Measurements from ENCODE around the gene SLC25A26.

The SLC25A26 gene

DNA sequence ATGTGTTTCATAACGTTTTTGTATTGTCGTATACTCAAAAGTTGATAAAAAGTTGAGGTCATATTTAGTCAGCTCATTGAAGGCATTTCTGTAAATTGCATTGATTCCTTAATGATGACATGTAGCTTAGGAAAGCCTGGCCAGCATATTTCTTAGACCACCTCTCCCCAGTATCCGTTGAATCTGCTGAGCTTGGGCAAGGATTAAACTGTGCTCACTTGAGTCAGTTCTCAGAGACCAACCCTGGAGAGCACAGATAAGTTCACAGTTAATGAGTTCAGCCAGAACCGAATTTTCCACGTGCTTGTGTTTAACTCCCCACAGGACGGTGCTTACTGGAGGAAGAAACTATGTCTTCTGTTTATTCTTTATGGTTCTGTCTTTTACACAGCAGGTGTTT is 132.7 kb downstream of the SLC25A26 start:
- Histone ChIP-seq H3K36me3 (ENCODE audit: control insufficient read depth in 1 of 2, insufficient read depth in 2 of 2, low read length in 2 of 2) (no peaks in the 10 kb centered on the region), H3K9me3 (ENCODE audit: control insufficient read depth in 1 of 2, low read length in 2 of 2) (no peaks in the 10 kb centered on the region), H3K27me3 (ENCODE audit: low read depth, low read length) (no peaks in the 10 kb centered on the region), H3K27ac (ENCODE audit: low read length) (no peak overlapping the region), H3K4me1 (ENCODE audit: control insufficient read depth in 1 of 2, insufficient read depth in 2 of 2, low read length in 2 of 2) (peaks cover 0 to 6% of the 10 kb centered on the region in 2 donors), H3K4me3 (ENCODE audit: low read depth in 1 of 2, low read length in 2 of 2) (no peak overlapping the region)

DNA sequence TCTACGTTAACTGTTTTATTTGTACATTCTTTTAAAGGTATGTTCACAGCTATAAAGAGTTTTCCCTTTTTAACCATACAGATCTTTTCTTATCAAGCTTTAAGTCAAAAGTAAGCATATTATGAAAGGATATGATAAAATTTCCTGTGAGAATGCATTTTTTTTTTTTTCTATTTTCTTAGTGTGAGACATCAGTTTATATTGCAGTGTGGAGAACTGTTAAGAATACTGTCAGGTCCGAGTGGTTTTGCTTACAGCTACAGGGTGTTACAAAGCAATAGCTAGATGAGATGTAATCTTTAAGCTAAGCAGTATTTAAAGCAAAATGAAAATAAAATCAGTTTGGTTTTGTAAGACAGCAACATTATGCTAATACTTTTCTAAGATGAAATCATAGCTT is 133.2 kb downstream of the SLC25A26 start:
- no peaks in the 10 kb centered on the region for H3K27me3 ChIP-seq (ENCODE audit: low read depth, low read length)
- H3K4me1 ChIP-seq (ENCODE audit: control insufficient read depth in 1 of 2, insufficient read depth in 2 of 2, low read length in 2 of 2), result peaks cover 0 to 6% of the 10 kb centered on the region in 2 donors
- H3K27ac ChIP-seq (ENCODE audit: low read length), result no peak overlapping the region

DNA sequence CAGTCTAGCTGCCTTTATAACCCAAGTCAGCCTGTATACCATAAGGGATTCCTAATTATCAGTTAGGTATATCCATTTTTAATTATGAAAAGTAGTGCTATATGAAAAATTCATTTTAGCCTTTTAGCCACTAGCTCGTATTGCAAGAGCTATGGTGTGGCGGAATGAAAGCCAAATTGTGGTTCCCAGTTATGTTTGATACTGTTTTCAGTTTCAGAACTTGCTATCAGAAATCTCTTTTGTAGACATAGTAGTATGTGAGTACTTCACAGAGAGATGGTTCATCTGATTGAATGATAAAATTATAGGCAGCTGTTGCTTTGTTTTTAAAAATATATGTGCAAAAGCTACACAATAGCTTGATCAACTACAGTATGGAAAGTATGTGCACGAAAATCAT is 134.6 kb downstream of the SLC25A26 start:
- H3K36me3 ChIP-seq (ENCODE audit: control insufficient read depth in 1 of 2, insufficient read depth in 2 of 2, low read length in 2 of 2), result no peaks in the 10 kb centered on the region
- H3K9me3 ChIP-seq (ENCODE audit: control insufficient read depth in 1 of 2, low read length in 2 of 2), result no peaks in the 10 kb centered on the region
- peaks cover 0 to 6% of the 10 kb centered on the region in 2 donors for H3K4me1 ChIP-seq (ENCODE audit: control insufficient read depth in 1 of 2, insufficient read depth in 2 of 2, low read length in 2 of 2)
- no peak overlapping the region for H3K4me3 ChIP-seq (ENCODE audit: low read depth in 1 of 2, low read length in 2 of 2)
- no peaks in the 10 kb centered on the region for H3K27me3 ChIP-seq (ENCODE audit: low read depth, low read length)
- H3K27ac ChIP-seq (ENCODE audit: low read length), result no peak overlapping the region

More for the DNA sequence above, 133.2 kb downstream of the SLC25A26 start:
- no peaks in the 10 kb centered on the region for H3K9me3 ChIP-seq (ENCODE audit: control insufficient read depth in 1 of 2, low read length in 2 of 2)
- no peaks in the 10 kb centered on the region for H3K36me3 ChIP-seq (ENCODE audit: control insufficient read depth in 1 of 2, insufficient read depth in 2 of 2, low read length in 2 of 2)
- H3K4me3 ChIP-seq (ENCODE audit: low read depth in 1 of 2, low read length in 2 of 2), result no peak overlapping the region

GRCh38 chr3:66355997-66356396 is 135.2 kb downstream of the SLC25A26 start:
- no peaks in the 10 kb centered on the region for H3K9me3 ChIP-seq (ENCODE audit: control insufficient read depth in 1 of 2, low read length in 2 of 2)
- no peak overlapping the region for H3K27ac ChIP-seq (ENCODE audit: low read length)
- peaks cover 0 to 6% of the 10 kb centered on the region in 2 donors for H3K4me1 ChIP-seq (ENCODE audit: control insufficient read depth in 1 of 2, insufficient read depth in 2 of 2, low read length in 2 of 2)
- no peak overlapping the region for H3K4me3 ChIP-seq (ENCODE audit: low read depth in 1 of 2, low read length in 2 of 2)
- no peaks in the 10 kb centered on the region for H3K36me3 ChIP-seq (ENCODE audit: control insufficient read depth in 1 of 2, insufficient read depth in 2 of 2, low read length in 2 of 2)
- no peaks in the 10 kb centered on the region for H3K27me3 ChIP-seq (ENCODE audit: low read depth, low read length)

DNA sequence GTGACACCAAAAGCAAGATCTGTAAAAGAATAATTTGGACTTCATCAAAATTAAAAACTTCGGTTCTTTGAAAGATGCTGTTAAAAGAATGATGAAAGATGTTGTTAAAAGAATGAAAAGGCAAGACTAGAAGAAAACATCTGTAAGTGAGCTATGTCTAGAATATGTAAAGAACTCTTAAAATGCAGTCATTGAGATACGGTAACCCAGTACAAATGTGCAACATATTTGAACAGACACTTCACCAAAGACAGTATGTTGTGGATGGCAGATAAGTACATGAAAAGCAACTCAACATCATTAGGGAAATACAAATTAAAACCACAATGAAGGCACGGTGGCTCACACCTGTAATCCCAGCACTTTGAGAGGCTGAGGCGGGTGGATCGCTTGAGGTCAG is 140.6 kb downstream of the SLC25A26 start:
- Histone ChIP-seq H3K4me3 (ENCODE audit: low read depth in 1 of 2, low read length in 2 of 2) (no peak overlapping the region), H3K36me3 (ENCODE audit: control insufficient read depth in 1 of 2, insufficient read depth in 2 of 2, low read length in 2 of 2) (no peaks in the 10 kb centered on the region), H3K4me1 (ENCODE audit: control insufficient read depth in 1 of 2, insufficient read depth in 2 of 2, low read length in 2 of 2) (no peaks in the 10 kb centered on the region), H3K27ac (ENCODE audit: low read length) (no peak overlapping the region), H3K9me3 (ENCODE audit: control insufficient read depth in 1 of 2, low read length in 2 of 2) (no peaks in the 10 kb centered on the region), H3K27me3 (ENCODE audit: low read depth, low read length) (no peaks in the 10 kb centered on the region)

- Histone ChIP-seq H3K9me3 (ENCODE audit: control insufficient read depth in 1 of 2, low read length in 2 of 2) (no peaks in the 10 kb centered on the region), H3K27ac (ENCODE audit: low read length) (no peak overlapping the region), H3K36me3 (ENCODE audit: control insufficient read depth in 1 of 2, insufficient read depth in 2 of 2, low read length in 2 of 2) (no peaks in the 10 kb centered on the region), H3K27me3 (ENCODE audit: low read depth, low read length) (no peaks in the 10 kb centered on the region), H3K4me3 (ENCODE audit: low read depth in 1 of 2, low read length in 2 of 2) (no peak overlapping the region), H3K4me1 (ENCODE audit: control insufficient read depth in 1 of 2, insufficient read depth in 2 of 2, low read length in 2 of 2) (no peaks in the 10 kb centered on the region)
Measured at GRCh38 chr3:66362541-66362941, 141.7 kb downstream of the SLC25A26 start.

DNA sequence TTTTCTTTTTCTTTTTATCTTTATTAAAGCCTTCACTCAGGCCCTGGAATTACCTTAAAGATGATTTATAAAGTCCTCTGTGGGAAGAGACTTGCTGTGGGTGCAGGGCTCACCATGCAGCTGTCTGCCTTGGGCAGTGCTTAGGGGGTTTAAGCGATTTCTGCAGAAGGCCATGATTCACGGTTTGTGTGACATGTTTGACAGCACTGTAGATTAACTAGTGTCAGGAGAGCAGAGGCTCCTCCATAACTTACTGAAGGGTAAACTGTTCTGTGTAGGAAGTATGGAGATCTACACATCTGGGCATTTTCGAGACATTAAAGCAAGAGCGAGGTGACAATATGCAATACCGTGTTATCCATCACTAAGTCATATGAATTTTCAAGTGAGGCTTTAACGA is 142.3 kb downstream of the SLC25A26 start:
- no peaks in the 10 kb centered on the region for H3K9me3 ChIP-seq (ENCODE audit: control insufficient read depth in 1 of 2, low read length in 2 of 2)
- no peak overlapping the region for H3K4me3 ChIP-seq (ENCODE audit: low read depth in 1 of 2, low read length in 2 of 2)
- H3K4me1 ChIP-seq (ENCODE audit: control insufficient read depth in 1 of 2, insufficient read depth in 2 of 2, low read length in 2 of 2), result no peaks in the 10 kb centered on the region
- H3K27ac ChIP-seq (ENCODE audit: low read length), result no peak overlapping the region
- no peaks in the 10 kb centered on the region for H3K36me3 ChIP-seq (ENCODE audit: control insufficient read depth in 1 of 2, insufficient read depth in 2 of 2, low read length in 2 of 2)
- H3K27me3 ChIP-seq (ENCODE audit: low read depth, low read length), result no peaks in the 10 kb centered on the region

DNA sequence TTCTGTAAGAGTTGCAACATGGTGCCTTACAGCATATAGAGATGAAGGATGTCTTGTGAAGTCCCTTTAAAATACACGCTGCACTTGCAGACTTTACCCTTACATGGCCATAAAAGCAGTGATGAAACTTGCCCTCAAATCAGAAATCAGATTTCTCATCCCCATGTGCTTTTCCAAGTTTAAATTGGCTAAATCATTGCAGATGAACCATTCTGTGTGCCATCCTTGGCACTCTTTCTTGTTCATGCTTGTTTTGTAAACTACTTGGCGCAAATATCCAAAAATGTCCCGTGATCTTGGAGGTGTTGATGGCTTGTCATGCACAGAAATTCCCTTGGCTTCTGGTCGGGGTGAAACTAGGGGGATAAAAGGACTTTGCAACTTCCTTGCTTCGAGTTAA is 144.3 kb downstream of the SLC25A26 start:
- H3K4me3 ChIP-seq (ENCODE audit: low read depth in 1 of 2, low read length in 2 of 2), result no peak overlapping the region
- H3K9me3 ChIP-seq (ENCODE audit: control insufficient read depth in 1 of 2, low read length in 2 of 2), result no peaks in the 10 kb centered on the region
- H3K27ac ChIP-seq (ENCODE audit: low read length), result no peak overlapping the region
- no peaks in the 10 kb centered on the region for H3K27me3 ChIP-seq (ENCODE audit: low read depth, low read length)
- no peaks in the 10 kb centered on the region for H3K4me1 ChIP-seq (ENCODE audit: control insufficient read depth in 1 of 2, insufficient read depth in 2 of 2, low read length in 2 of 2)
- no peaks in the 10 kb centered on the region for H3K36me3 ChIP-seq (ENCODE audit: control insufficient read depth in 1 of 2, insufficient read depth in 2 of 2, low read length in 2 of 2)

- Histone ChIP-seq H3K36me3 (ENCODE audit: control insufficient read depth in 1 of 2, insufficient read depth in 2 of 2, low read length in 2 of 2) (peaks cover 0 to 5% of the 10 kb centered on the region in 2 donors), H3K4me3 (ENCODE audit: low read depth in 1 of 2, low read length in 2 of 2) (no peak overlapping the region), H3K27ac (ENCODE audit: low read length) (no peak overlapping the region), H3K4me1 (ENCODE audit: control insufficient read depth in 1 of 2, insufficient read depth in 2 of 2, low read length in 2 of 2) (no peaks in the 10 kb centered on the region), H3K27me3 (ENCODE audit: low read depth, low read length) (no peaks in the 10 kb centered on the region), H3K9me3 (ENCODE audit: control insufficient read depth in 1 of 2, low read length in 2 of 2) (no peaks in the 10 kb centered on the region)
Measured at GRCh38 chr3:66366747-66367146, 145.9 kb downstream of the SLC25A26 start.

DNA sequence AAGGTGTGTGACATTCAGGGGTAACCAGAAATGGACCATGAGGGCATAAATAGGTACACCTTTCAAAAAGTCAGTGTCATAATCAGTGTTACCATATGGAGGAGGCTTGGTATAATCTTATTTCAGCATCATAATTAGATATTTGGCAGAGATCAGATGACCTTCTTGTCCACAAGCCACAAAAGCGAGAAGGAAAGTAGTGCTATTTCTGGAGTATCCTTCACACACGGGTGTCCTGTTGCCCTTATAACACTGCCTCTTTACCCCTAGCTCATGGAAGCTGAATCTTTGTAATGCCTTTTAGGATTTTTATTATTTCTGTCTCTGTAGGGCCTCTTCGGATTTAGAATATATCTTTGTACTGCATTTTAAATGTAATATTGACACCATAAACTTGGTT is 147.2 kb downstream of the SLC25A26 start:
- Histone ChIP-seq H3K27me3 (ENCODE audit: low read depth, low read length) (no peaks in the 10 kb centered on the region), H3K36me3 (ENCODE audit: control insufficient read depth in 1 of 2, insufficient read depth in 2 of 2, low read length in 2 of 2) (peaks cover 0 to 5% of the 10 kb centered on the region in 2 donors), H3K9me3 (ENCODE audit: control insufficient read depth in 1 of 2, low read length in 2 of 2) (no peaks in the 10 kb centered on the region), H3K4me1 (ENCODE audit: control insufficient read depth in 1 of 2, insufficient read depth in 2 of 2, low read length in 2 of 2) (no peaks in the 10 kb centered on the region), H3K4me3 (ENCODE audit: low read depth in 1 of 2, low read length in 2 of 2) (no peak overlapping the region), H3K27ac (ENCODE audit: low read length) (no peak overlapping the region)

- peaks cover 0 to 5% of the 10 kb centered on the region in 2 donors for H3K36me3 ChIP-seq (ENCODE audit: control insufficient read depth in 1 of 2, insufficient read depth in 2 of 2, low read length in 2 of 2)
- no peaks in the 10 kb centered on the region for H3K9me3 ChIP-seq (ENCODE audit: control insufficient read depth in 1 of 2, low read length in 2 of 2)
- H3K27me3 ChIP-seq (ENCODE audit: low read depth, low read length), result no peaks in the 10 kb centered on the region
- H3K27ac ChIP-seq (ENCODE audit: low read length), result no peak overlapping the region
- no peak overlapping the region for H3K4me3 ChIP-seq (ENCODE audit: low read depth in 1 of 2, low read length in 2 of 2)
- no peaks in the 10 kb centered on the region for H3K4me1 ChIP-seq (ENCODE audit: control insufficient read depth in 1 of 2, insufficient read depth in 2 of 2, low read length in 2 of 2)
Measured at GRCh38 chr3:66370179-66370578, 149.4 kb downstream of the SLC25A26 start.

GRCh38 chr3:66371432-66371831 is 150.6 kb downstream of the SLC25A26 start:
- H3K9me3 ChIP-seq (ENCODE audit: control insufficient read depth in 1 of 2, low read length in 2 of 2), result no peaks in the 10 kb centered on the region
- H3K4me3 ChIP-seq (ENCODE audit: low read depth in 1 of 2, low read length in 2 of 2), result no peak overlapping the region
- H3K27ac ChIP-seq (ENCODE audit: low read length), result no peak overlapping the region
- H3K27me3 ChIP-seq (ENCODE audit: low read depth, low read length), result no peaks in the 10 kb centered on the region
- peaks cover 5 to 6% of the 10 kb centered on the region in 2 donors for H3K36me3 ChIP-seq (ENCODE audit: control insufficient read depth in 1 of 2, insufficient read depth in 2 of 2, low read length in 2 of 2)
- H3K4me1 ChIP-seq (ENCODE audit: control insufficient read depth in 1 of 2, insufficient read depth in 2 of 2, low read length in 2 of 2), result no peaks in the 10 kb centered on the region
